GM19043 (cell line): ENCODE measurements around the gene ZNF541.

Source experiments
- ATAC-seq: cut with Tn5 transposase; IDR thresholded peaks from one replicate; pipeline ENCODE4 v1.9.1; 2021; ENCODE audit warnings: low read depth; ENCODE audit not compliant: unreplicated experiment

Gene ZNF541, protein sequence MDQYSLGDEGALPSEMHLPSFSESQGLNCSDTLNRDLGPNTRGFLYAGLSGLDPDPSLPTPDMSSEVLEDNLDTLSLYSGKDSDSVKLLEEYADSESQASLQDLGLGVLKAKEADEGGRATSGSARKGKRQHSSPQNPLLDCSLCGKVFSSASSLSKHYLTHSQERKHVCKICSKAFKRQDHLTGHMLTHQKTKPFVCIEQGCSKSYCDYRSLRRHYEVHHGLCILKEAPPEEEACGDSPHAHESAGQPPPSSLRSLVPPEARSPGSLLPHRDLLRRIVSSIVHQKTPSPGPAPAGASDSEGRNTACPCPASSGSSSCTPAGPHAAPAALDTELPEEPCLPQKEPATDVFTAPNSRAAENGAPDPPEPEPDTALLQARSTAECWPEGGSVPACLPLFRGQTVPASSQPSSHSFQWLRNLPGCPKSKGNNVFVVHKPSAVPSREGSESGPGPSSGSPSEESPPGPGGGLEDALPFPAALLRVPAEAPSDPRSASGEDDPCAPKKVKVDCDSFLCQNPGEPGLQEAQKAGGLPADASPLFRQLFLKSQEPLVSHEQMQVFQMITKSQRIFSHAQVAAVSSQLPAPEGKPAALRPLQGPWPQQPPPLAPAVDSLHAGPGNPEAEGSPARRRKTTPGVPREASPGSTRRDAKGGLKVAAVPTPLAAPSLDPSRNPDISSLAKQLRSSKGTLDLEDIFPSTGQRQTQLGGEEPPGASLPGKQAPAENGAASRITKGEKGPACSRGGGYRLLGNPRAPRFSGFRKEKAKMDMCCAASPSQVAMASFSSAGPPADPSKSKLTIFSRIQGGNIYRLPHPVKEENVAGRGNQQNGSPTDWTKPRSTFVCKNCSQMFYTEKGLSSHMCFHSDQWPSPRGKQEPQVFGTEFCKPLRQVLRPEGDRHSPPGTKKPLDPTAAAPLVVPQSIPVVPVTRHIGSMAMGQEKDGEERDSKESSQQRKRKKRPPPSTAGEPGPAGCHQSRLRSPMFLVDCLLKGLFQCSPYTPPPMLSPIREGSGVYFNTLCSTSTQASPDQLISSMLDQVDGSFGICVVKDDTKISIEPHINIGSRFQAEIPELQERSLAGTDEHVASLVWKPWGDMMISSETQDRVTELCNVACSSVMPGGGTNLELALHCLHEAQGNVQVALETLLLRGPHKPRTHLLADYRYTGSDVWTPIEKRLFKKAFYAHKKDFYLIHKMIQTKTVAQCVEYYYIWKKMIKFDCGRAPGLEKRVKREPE (N-terminal part only)

DNA sequence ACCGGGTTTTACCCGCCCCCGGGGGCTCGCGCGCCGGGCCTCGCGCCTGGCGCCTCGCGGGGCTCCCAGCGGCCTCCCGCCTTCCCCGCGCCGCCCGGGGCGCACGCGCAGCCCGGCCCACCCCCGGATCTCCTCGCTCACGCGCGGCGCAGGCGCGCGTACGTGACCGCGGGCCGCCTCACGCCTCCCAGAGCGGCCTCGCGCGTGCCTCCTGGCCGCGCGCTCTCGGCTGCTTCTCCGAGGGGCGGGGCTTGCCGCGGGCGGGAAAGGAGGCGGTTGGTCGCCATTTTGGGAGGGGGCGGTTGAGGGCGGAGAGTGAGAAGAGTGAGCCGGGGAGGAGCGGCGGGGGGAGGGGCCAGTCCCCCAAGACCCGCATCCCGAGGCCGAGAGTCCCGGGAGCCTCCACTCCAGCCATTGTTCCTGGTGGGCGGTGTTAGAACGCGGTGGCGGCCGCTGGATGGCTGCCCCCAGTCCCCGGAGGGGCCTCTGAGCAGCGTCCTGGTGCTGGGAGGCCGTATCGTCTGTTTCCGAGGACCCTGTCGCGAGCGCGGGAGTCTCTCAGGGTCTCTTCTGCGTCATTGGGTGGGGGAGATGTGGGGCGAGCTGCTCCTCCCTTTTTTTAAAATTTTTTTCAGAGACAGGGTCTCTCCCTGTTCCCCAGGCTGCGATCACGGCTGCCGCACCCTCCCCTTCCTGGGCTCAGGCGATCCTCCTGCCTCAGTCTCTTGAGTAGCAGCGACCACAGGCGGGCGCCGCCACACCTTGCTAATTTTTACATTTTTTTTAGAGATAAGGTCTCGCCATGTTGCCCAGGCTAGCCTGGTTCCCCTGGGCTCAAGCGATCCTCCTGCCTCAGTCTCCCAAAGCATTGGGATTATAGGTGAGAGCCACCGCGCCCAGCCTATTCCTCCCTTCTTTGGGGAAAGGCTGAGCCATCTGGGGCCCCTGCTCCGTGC, at the start of gene ZNF541:
Gene ZNF541 (minus strand): TSS at position 78 of the 956 bp plus-strand sequence. CDS start 17,292 bp downstream, outside the sequence.
- ATAC-seq, result no peak

DNA sequence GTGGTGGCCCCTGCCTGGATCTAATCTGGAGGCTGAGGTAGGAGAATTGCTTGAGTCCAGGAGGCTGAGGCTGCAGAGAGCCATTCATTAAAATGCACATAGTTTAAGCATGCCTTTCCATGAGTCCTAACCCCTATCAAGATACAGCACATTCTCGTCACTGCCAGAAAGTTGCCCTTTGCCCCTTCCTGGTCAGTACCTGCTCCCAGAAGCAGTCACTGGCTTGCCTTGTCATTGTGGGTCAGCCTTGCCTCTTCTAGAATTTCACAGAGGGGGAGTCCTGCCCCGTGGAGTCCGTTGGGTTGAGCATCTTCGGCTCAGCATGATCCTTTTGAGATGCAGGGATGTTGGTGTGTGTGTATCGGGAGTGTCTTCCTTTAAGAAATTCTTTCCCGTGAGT, 46.8 kb upstream of the ZNF541 start:
- ATAC-seq, result no peak

DNA sequence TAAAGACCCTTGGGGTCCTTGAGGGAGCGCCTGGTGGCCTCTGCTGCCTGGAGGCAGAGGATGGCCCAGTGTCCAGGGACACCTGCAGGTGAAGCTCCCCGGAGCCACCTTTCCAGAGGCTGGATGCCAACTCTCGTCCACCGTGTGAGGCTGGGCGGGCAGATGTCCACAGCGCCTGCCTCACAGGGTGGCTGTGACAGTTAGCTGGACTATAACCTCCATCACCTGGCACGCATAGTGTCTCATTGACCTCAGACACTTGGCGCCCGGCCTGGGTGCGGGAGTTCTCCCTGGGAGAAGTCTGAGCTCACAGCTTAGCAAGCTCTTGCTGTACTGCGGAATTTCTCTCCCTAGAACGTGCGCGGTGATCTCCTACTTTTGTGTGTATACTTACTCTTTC, 45.8 kb upstream of the ZNF541 start:
- ATAC-seq, result no peak

DNA sequence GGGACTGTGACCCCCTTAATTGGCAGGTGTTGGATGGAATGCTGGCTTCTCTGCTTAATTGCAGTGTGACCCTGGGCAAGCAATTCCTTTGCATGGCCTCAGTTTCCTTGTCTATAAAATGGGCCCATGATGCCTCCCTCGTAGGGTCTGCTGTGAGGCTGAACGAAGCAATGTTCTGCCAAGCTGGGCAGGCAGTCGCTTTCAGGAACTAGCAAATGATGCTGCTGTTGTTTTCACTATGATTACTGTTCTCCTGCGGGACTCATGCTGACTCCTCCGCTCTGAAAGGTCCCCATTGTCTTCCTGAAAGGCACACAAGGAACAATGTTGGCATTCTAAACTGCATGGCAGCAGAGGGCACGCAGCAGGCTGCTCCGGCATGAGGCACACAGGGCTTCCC, 42.8 kb upstream of the ZNF541 start:
- ATAC-seq, result no peak

GRCh38 chr19:47615230-47615629, 42.3 kb upstream of the ZNF541 start:
- no peak for ATAC-seq

DNA sequence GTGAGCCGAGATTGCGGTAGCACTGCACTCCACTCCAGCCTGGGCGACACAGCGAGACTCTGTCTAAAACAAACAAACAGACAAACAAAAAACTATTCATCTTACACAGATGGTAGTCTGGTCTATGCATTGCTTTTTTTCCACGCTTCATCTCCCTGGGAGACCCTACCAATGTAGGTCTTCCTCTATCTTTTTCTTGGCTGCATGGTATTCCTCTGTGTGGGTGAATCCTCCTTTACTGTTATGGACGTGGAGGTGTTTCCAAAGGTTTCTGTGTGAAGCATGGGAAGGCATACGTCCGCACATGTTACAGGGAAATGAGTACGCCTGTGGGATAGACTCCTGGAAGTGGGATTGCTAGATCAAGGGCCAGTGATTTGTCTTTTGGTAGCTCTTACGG, 41.6 kb upstream of the ZNF541 start:
- no peak for ATAC-seq

DNA sequence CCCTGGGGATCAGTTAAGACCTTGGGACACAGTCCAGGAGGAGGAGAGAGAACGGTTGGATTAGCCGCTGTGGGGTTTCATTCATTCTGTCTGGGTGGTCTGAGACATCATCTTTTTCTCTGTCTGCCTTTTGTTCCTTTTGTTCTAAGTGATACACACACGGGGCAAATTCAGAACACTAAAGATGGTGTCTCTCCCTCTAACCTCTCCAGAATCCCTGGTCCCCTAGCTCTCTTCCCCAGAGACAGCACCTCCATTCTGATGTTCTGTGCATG, 41.0 kb upstream of the ZNF541 start:
- no peak for ATAC-seq

- ATAC-seq, result no peak
Observed at GRCh38 chr19:47613165-47614020, 40.4 kb upstream of the ZNF541 start.

DNA sequence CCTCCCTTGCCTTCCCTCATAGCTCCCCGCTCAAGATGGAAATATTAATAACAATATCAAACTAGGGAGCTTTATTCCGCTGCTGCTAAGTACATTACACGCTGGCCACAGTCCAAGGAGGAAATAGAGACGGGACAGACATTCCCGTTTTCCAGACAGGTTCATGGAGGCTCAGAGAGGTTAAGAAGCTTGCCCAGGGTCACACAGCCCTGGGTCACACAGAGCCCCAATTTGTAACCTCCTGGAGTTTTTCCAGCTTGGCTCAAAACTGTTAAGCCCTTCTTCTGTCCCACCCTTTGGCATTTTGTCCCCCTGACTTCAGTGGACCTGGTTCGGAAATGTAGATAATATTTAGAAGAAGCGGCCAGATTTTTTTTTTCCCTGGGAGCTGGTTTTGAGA, 38.0 kb upstream of the ZNF541 start:
- ATAC-seq, result no peak

GRCh38 chr19:47609906-47610894, 37.3 kb upstream of the ZNF541 start:
- ATAC-seq, result no peak

- peak; percentile 48 for ATAC-seq
Observed at GRCh38 chr19:47608969-47609905, 36.3 kb upstream of the ZNF541 start, which contains the start of gene BICRA. Gene BICRA, plus strand, starts transcription at chr19:47609134. Its CDS starts 64,441 bp downstream, at chr19:47673575.

- ATAC-seq, result peak; percentile 71
Observed at GRCh38 chr19:47608074-47608918, 35.3 kb upstream of the ZNF541 start.

DNA sequence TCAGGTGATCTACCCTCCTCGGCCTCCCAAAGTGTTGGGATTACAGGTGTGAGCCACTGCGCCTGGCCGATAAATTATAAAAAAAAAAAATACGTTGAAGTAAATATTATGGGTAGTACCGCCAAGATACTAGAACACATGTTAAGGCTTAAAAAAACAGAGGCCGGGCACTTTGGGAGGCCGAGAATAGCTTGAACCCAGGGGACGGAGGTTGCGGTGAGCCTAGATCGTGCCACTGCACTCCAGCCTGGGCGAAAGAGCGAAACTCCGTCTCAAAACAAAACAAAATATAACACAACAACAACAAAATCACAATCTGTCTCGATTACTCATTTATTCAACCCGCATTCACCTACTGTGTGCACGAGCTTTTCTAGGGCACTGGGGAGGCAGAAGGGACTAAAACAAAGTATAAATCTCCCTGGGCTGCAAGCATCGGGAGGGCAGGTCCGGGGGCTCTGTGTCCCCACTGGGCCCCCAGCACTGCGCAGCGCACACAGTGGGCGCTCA, 34.7 kb upstream of the ZNF541 start:
- no peak for ATAC-seq

- ATAC-seq, result no peak
Observed at GRCh38 chr19:47603706-47604565, 31.0 kb upstream of the ZNF541 start.
